Keratinocyte (primary cell): ENCODE data around the gene SFT2D1.

Source experiments
- EZH2 ChIP-seq: IDR thresholded peaks from one replicate; pipeline ENCODE4 v1.6.1; 2012; ENCODE audit warnings: inconsistent platforms, mild to moderate bottlenecking, low read length, moderate library complexity
- TF ChIP-seq, protein P1 (sequence below), 3 experiments: IDR thresholded peaks in 1 of 3; conservative IDR thresholded peaks in 1 of 3; optimal IDR thresholded peaks in 1 of 3; 2 replicates in 2 of 3; 3 replicates in 1 of 3; pipeline versions ENCODE3 to v1.5.1; 2011; ENCODE audit warnings: low read length in 3 of 3, mild to moderate bottlenecking in 3 of 3, moderate library complexity in 2 of 3, control low read depth in 1 of 3, inconsistent platforms in 1 of 3; ENCODE audit not compliant: insufficient read depth in 2 of 3; ENCODE audit errors: extremely low read depth in 1 of 3

DNA sequence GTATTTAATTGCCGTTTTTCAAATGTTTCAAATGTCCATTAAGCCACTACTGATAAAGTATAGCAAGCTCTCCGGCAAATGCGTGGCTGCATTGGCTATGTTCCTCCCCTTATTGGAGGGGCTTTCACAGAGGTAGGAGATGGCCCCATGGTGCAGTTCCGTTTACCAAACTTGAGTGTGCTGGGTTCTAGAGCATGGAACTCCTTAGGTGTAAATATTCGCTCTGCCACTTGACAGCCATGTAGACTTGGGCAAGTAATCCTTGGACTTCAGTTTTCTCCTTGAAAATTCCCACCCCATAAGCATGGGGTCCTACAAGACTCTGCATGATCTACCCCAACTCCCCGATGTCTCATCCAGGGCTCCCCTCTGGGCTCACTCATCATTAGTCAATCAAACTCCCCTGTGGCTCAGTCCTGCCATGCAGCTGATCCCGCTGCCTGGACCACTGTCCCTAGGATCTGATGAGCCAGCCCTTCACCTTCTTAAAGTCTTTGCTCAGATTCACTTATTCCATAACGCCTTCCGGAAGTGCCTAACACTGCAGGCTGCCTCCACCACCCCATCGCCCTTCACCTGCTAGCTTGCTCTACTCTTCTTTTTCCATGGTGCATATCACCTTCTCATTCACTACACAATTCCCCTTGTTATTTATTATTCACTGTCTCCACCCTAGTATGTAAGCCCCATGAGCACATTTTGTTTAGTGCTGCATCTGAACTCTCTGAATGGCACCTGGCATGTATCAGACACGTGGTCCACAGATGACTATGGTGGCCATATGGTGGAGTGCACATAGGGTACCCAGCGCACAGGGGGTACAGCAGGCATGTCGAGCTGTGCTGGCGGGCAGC is 52.9 kb downstream of the SFT2D1 start:
- TF ChIP-seq, protein P1, sequence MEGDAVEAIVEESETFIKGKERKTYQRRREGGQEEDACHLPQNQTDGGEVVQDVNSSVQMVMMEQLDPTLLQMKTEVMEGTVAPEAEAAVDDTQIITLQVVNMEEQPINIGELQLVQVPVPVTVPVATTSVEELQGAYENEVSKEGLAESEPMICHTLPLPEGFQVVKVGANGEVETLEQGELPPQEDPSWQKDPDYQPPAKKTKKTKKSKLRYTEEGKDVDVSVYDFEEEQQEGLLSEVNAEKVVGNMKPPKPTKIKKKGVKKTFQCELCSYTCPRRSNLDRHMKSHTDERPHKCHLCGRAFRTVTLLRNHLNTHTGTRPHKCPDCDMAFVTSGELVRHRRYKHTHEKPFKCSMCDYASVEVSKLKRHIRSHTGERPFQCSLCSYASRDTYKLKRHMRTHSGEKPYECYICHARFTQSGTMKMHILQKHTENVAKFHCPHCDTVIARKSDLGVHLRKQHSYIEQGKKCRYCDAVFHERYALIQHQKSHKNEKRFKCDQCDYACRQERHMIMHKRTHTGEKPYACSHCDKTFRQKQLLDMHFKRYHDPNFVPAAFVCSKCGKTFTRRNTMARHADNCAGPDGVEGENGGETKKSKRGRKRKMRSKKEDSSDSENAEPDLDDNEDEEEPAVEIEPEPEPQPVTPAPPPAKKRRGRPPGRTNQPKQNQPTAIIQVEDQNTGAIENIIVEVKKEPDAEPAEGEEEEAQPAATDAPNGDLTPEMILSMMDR (optimal IDR thresholded peaks at IDR 0.05 in 1 of 3, IDR thresholded peaks at IDR 0.05 in 1 of 3, conservative IDR thresholded peaks at IDR 0.05 in 1 of 3; ENCODE audit: extremely low read depth in 1 of 3, insufficient read depth in 2 of 3, low read length in 3 of 3): no peak
- TF ChIP-seq EZH2: no peak
